NCI-H345 treated with DMSO at 0.1 percent for 48 hours (cell line): Measurements from ENCODE around the gene NUP205.
"Not testable (repeated sequence)": the region's sequence is repeated elsewhere in the genome, so short reads cannot be mapped to it uniquely, and the experiment has no call there.

Experiments
- DNase-seq: peaks from one replicate; lab custom pipeline; 2025; ENCODE audit not compliant: unreplicated experiment; lab: John Stamatoyannopoulos, UW

The NUP205 gene

GRCh38 chr7:135664046-135664589, 106.4 kb downstream of the NUP205 start:
- DNase-seq, result no peak

GRCh38 chr7:135665042-135665441, 107.3 kb downstream of the NUP205 start:
- no peak for DNase-seq

- DNase-seq, result no peak
Measured at GRCh38 chr7:135666156-135666555, 108.4 kb downstream of the NUP205 start.

GRCh38 chr7:135666846-135667245, 109.1 kb downstream of the NUP205 start:
- no peak for DNase-seq

GRCh38 chr7:135667626-135668025, 109.9 kb downstream of the NUP205 start:
- DNase-seq, result not testable (repeated sequence)

- DNase-seq, result not testable (repeated sequence)
Measured at GRCh38 chr7:135668852-135669395, 111.2 kb downstream of the NUP205 start.

GRCh38 chr7:135669774-135670173, 112.1 kb downstream of the NUP205 start:
- DNase-seq, result no peak

- DNase-seq, result no peak
Measured at GRCh38 chr7:135670179-135670578, 112.5 kb downstream of the NUP205 start.

- peak; percentile 21 for DNase-seq
Measured at GRCh38 chr7:135672560-135673359, 115.0 kb downstream of the NUP205 start.

- DNase-seq, result no peak
Measured at GRCh38 chr7:135673360-135673706, 115.6 kb downstream of the NUP205 start.

GRCh38 chr7:135678612-135679575, 121.2 kb downstream of the NUP205 start:
- DNase-seq, result no peak

- no peak for DNase-seq
Measured at GRCh38 chr7:135681762-135682161, 124.0 kb downstream of the NUP205 start.

- DNase-seq, result no peak
Measured at GRCh38 chr7:135682191-135682590, 124.5 kb downstream of the NUP205 start.

- DNase-seq, result no peak
Measured at GRCh38 chr7:135683609-135684008, 125.9 kb downstream of the NUP205 start.

- no peak for DNase-seq
Measured at GRCh38 chr7:135684136-135684535, 126.4 kb downstream of the NUP205 start.

GRCh38 chr7:135684699-135685098, 127.0 kb downstream of the NUP205 start:
- DNase-seq, result no peak

- DNase-seq, result no peak
Measured at GRCh38 chr7:135685306-135686084, 127.8 kb downstream of the NUP205 start.

GRCh38 chr7:135687466-135687865, 129.7 kb downstream of the NUP205 start:
- DNase-seq, result no peak

GRCh38 chr7:135690566-135690965, 132.8 kb downstream of the NUP205 start:
- DNase-seq, result no peak

- no peak for DNase-seq
Measured at GRCh38 chr7:135692055-135692454, 134.3 kb downstream of the NUP205 start.

GRCh38 chr7:135692606-135693005, 134.9 kb downstream of the NUP205 start:
- not testable (repeated sequence) for DNase-seq
